Panc1 (cell line): ENCODE data around the gene SLC27A5. TPM values are rescaled to one million over a fixed set of nuclear protein-coding genes. Genes with fewer than 3 reads are reported as not detected.

Experiments
- ATAC-seq: fragments of 200-7000 bp; cut with Tn5 transposase; 2 replicates; pipeline ENCODE4 v1.9.1; 2020; ENCODE audit warnings: mild to moderate bottlenecking, moderate library complexity
- BruUV-seq: library from RNA; stranded (reverse); fragments of 400-500 nt; replicated peaks from 2 replicates; lab custom pipeline; 2021; lab: Mats Ljungman, UMichigan
- CTCF ChIA-PET: fragments of 300-600 bp; sonication (Branson Sonifier 250); formaldehyde crosslinking; loops from one replicate; lab custom pipeline; 2022; ENCODE audit warnings: antibody characterized with exemption; lab: Charles Lee
- POLR2A ChIA-PET: fragments of 300-600 bp; sonication (Branson Sonifier 250); formaldehyde crosslinking; loops from one replicate; lab custom pipeline; 2022; ENCODE audit warnings: antibody characterized with exemption; lab: Charles Lee
- DNase-seq: peaks from one replicate; pipeline ENCODE4 v3.0.0-alpha.2; 2010; ENCODE audit warnings: low read depth, low spot score
- H3K27ac ChIP-seq: 2 replicates; pipeline ENCODE4 v1.5.1; 2011; ENCODE audit warnings: mild to moderate bottlenecking, low read length, inconsistent platforms
- H3K27me3 ChIP-seq: fragments of 200-500 bp; sonication (Bioruptor generic); 2 replicates; pipeline ENCODE4 v1.6.0; 2014; ENCODE audit warnings: low read length, inconsistent platforms; ENCODE audit not compliant: control insufficient read depth, insufficient read depth
- H3K36me3 ChIP-seq: fragments of 200-500 bp; sonication (Bioruptor generic); 2 replicates; pipeline ENCODE4 v1.5.1; 2014; ENCODE audit warnings: inconsistent platforms, mild to moderate bottlenecking, low read length, moderate library complexity; ENCODE audit not compliant: control insufficient read depth, insufficient read depth
- H3K4me1 ChIP-seq: 2 replicates; pipeline ENCODE4 v1.5.1; 2011; ENCODE audit warnings: inconsistent platforms, mild to moderate bottlenecking, low read length, moderate library complexity; ENCODE audit not compliant: control insufficient read depth, insufficient read depth
- H3K4me3 ChIP-seq, 2 experiments: 2 replicates each; pipeline ENCODE4 v1.5.1; 2011 to 2012; ENCODE audit warnings: low read depth in 2 of 2, low read length in 2 of 2, mild to moderate bottlenecking in 2 of 2, inconsistent platforms in 1 of 2, moderate library complexity in 1 of 2
- H3K9me3 ChIP-seq: fragments of 200-500 bp; sonication (Bioruptor generic); 2 replicates; pipeline ENCODE4 v1.5.1; 2014; ENCODE audit warnings: low read depth, mild to moderate bottlenecking, inconsistent platforms, low read length, moderate library complexity; ENCODE audit not compliant: control insufficient read depth, insufficient read depth
- CTCF ChIP-seq: fragments of 450-650 bp; IDR thresholded peaks from 2 replicates; pipeline ENCODE4 v1.5.1; 2017; ENCODE audit warnings: mild to moderate bottlenecking
- POLR2AphosphoS5 ChIP-seq: IDR thresholded peaks from 2 replicates; pipeline ENCODE4 v1.6.1; 2012; ENCODE audit warnings: mild to moderate bottlenecking, low read depth, low read length, moderate library complexity
- REST ChIP-seq, 2 experiments: IDR thresholded peaks; 2 replicates each; pipeline ENCODE4 v1.6.1; 2011 to 2012; ENCODE audit warnings: low read depth in 2 of 2, control low read depth in 1 of 2, low read length in 1 of 2, mild to moderate bottlenecking in 1 of 2, moderate library complexity in 1 of 2; ENCODE audit not compliant: insufficient read depth in 1 of 2
- SIN3A ChIP-seq: IDR thresholded peaks from 2 replicates; pipeline ENCODE4 v1.6.1; 2012; ENCODE audit warnings: low read depth, mild to moderate bottlenecking, low read length, moderate library complexity, borderline replicate concordance; ENCODE audit not compliant: insufficient read depth
- TCF7L2 ChIP-seq: IDR thresholded peaks from 2 replicates; pipeline ENCODE4 v1.6.1; 2011; ENCODE audit warnings: mild to moderate bottlenecking, low read depth, low read length, inconsistent platforms
- in situ Hi-C: cut with HindIII; loops from 2 replicates; pipeline ENCODE4 v1.10.0; 2016; ENCODE audit warnings: low sequenced_read_pairs, low pct_unique_long_range_greater_than_20kb
- intact Hi-C: fragments of 100-400 bp; cut with micrococcal nuclease; formaldehyde crosslinking; loops from one replicate; pipeline ENCODE4 v1.10.0; 2022; ENCODE audit not compliant: unreplicated experiment
- total RNA-seq: library from RNA; stranded (reverse); gene quantifications from one replicate; pipeline ENCODE4 v1.2.1, GENCODE V29; 2021; ENCODE audit not compliant: unreplicated experiment

Gene SLC27A5
- total RNA-seq, 1 experiment from 2014 or later: 10.7 TPM

GRCh38 chr19:58479303-58479702 lies 32.5 kb downstream of the SLC27A5 start:
- ATAC-seq (no peak), DNase-seq (no peak)
- Histone ChIP-seq H3K36me3 (no peaks in the 10 kb centered on the region), H3K9me3 (no peaks in the 10 kb centered on the region), H3K27ac (no peak overlapping the region), H3K4me1 (peaks cover 14% of the 10 kb centered on the region), H3K27me3 (no peaks in the 10 kb centered on the region), H3K4me3 (no peak overlapping the region)
- BruUV-seq: no TSS peak
- ChIA-PET POLR2A (no interaction called here), CTCF (no interaction called here)
- TF ChIP-seq SIN3A (no peak), POLR2AphosphoS5 (no peak), REST (IDR thresholded peaks at IDR 0.05; ENCODE audit: insufficient read depth in 1 of 2, low read depth in 2 of 2, low read length in 1 of 2) (no peak), CTCF (no peak), TCF7L2 (no peak)
- intact Hi-C loops (no loop called here), in situ Hi-C loops (no loop called here)

GRCh38 chr19:58477871-58478270 lies 33.9 kb downstream of the SLC27A5 start:
- intact Hi-C loops: no loop called here
- H3K27ac ChIP-seq: no peak overlapping the region
- ATAC-seq (no peak), DNase-seq (no peak)
- H3K27me3 ChIP-seq: no peaks in the 10 kb centered on the region
- peaks cover 14% of the 10 kb centered on the region for H3K4me1 ChIP-seq
- TF ChIP-seq REST (IDR thresholded peaks at IDR 0.05; ENCODE audit: insufficient read depth in 1 of 2, low read depth in 2 of 2, low read length in 1 of 2) (no peak), CTCF (no peak), TCF7L2 (no peak), SIN3A (no peak), POLR2AphosphoS5 (no peak)
- in situ Hi-C loops: no loop called here
- no peak overlapping the region for H3K4me3 ChIP-seq
- no peaks in the 10 kb centered on the region for H3K36me3 ChIP-seq
- CTCF ChIA-PET: no interaction called here
- BruUV-seq: no TSS peak
- POLR2A ChIA-PET: interaction anchor here (0.6 kb wide), 1 partner anchor 95 kb away, joined by 3 read pairs; no protein-coding TSS in a partner anchor
- no peaks in the 10 kb centered on the region for H3K9me3 ChIP-seq
